Peyer's patch (tissue), 4 donors: ENCODE results near the gene SERINC5. TPM values are rescaled to one million over a fixed set of nuclear protein-coding genes. Genes with fewer than 3 reads are reported as not detected.
"Not testable (repeated sequence)": the region's sequence is repeated elsewhere in the genome, so short reads cannot be mapped to it uniquely, and the experiment has no call there.

Source experiments
- DNase-seq, 3 donors: peaks; one replicate each; pipeline ENCODE4 v3.0.0-alpha.2; 2017 to 2019
- H3K27ac ChIP-seq, 4 donors: fragments of 200-600 bp; sonication (generic); one replicate each; pipeline ENCODE4 v1.5.1; 2016 to 2019
- H3K27me3 ChIP-seq, 2 donors: fragments of 200-600 bp; sonication (generic); one replicate each; pipeline ENCODE4 v1.5.1; 2019
- H3K36me3 ChIP-seq, 3 donors: fragments of 200-600 bp; sonication (generic); one replicate each; pipeline ENCODE4 v1.5.1; 2016 to 2019
- H3K4me1 ChIP-seq, 4 donors: fragments of 200-600 bp; sonication (generic); one replicate each; pipeline ENCODE4 v1.5.1; 2016 to 2019
- H3K4me3 ChIP-seq, 4 donors: fragments of 200-600 bp; sonication (generic); 1 replicate in 3 of 4; 2 replicates in 1 of 4; pipeline ENCODE4 v1.5.1; 2016 to 2019; ENCODE audit warnings: mild to moderate bottlenecking in 1 of 4
- H3K9me3 ChIP-seq, 4 donors: fragments of 200-600 bp; sonication (generic); one replicate each; pipeline ENCODE4 v1.5.1; 2016 to 2019; ENCODE audit warnings: mild to moderate bottlenecking in 1 of 4
- CTCF ChIP-seq, 6 experiments: fragments of 450-650 bp in 4 of 6; fragments of 200-600 bp in 2 of 6; sonication (generic) in 1 of 6; IDR thresholded peaks; one replicate each; pipeline ENCODE4 v1.5.1; 2017 to 2019; ENCODE audit warnings: antibody characterized with exemption in 6 of 6, mild to moderate bottlenecking in 3 of 6, moderate library complexity in 1 of 6
- POLR2A ChIP-seq, 2 donors: fragments of 450-650 bp; IDR thresholded peaks; one replicate each; pipeline ENCODE4 v1.5.1; 2017; ENCODE audit warnings: antibody characterized with exemption in 2 of 2, mild to moderate bottlenecking in 2 of 2, moderate library complexity in 2 of 2
- total RNA-seq, 4 donors: library from RNA; depleted of rRNA; stranded (reverse); fragments of >200 nt; gene quantifications; one replicate each; pipeline ENCODE4 v1.1.0, GENCODE V29; 2016

SERINC5 gene
- total RNA-seq, 4 donors from 2014 or later, result 22.3 to 40.9 (median 30.3) TPM

- Histone ChIP-seq H3K27ac (peak overlapping the region; percentile 51 to 74 (median 68)), H3K27me3 (no peaks in the 10 kb centered on the region), H3K36me3 (peaks cover 0 to 15% (median 2%) of the 10 kb centered on the region in 3 donors), H3K9me3 (no peaks in the 10 kb centered on the region), H3K4me3 (no peak overlapping the region), H3K4me1 (no peaks in the 10 kb centered on the region)
- TF ChIP-seq CTCF (IDR thresholded peaks at IDR 0.05) (no peak), POLR2A (IDR thresholded peaks at IDR 0.05) (no peak)
- DNase-seq, result no peak
Measured at GRCh38 chr5:80141681-80142080, 114.2 kb downstream of the SERINC5 start.

- TF ChIP-seq CTCF (IDR thresholded peaks at IDR 0.05), result no peak
- no peak for TF ChIP-seq POLR2A (IDR thresholded peaks at IDR 0.05)
- Histone ChIP-seq H3K9me3 (no peaks in the 10 kb centered on the region), H3K36me3 (peaks cover 0 to 15% (median 2%) of the 10 kb centered on the region in 3 donors), H3K4me1 (no peaks in the 10 kb centered on the region), H3K27me3 (no peaks in the 10 kb centered on the region), H3K27ac (peak overlapping the region; percentile 51 to 74 (median 68)), H3K4me3 (no peak overlapping the region)
- peak in 2 of 3 donors; percentile 53 to 72 for DNase-seq
Measured at GRCh38 chr5:80141147-80141671, 114.6 kb downstream of the SERINC5 start.

- TF ChIP-seq POLR2A (IDR thresholded peaks at IDR 0.05), result no peak
- TF ChIP-seq CTCF (IDR thresholded peaks at IDR 0.05), result no peak
- no peak for DNase-seq
- Histone ChIP-seq H3K36me3 (peaks cover 0 to 15% (median 2%) of the 10 kb centered on the region in 3 donors), H3K4me3 (no peak overlapping the region), H3K9me3 (no peaks in the 10 kb centered on the region), H3K27me3 (no peaks in the 10 kb centered on the region), H3K4me1 (peaks cover 0 to 2% (median 0%) of the 10 kb centered on the region in 4 donors), H3K27ac (peak overlapping the region in 3 of 4 donors; percentile 62 to 74 (median 74))
Measured at GRCh38 chr5:80140496-80140895, 115.4 kb downstream of the SERINC5 start.

- Histone ChIP-seq H3K4me3 (no peak overlapping the region), H3K4me1 (peaks cover 0 to 7% (median 0%) of the 10 kb centered on the region in 4 donors), H3K27ac (peak overlapping the region in 2 of 4 donors; percentile 23 to 52), H3K36me3 (peaks cover 0 to 6% (median 2%) of the 10 kb centered on the region in 3 donors), H3K27me3 (no peaks in the 10 kb centered on the region), H3K9me3 (no peaks in the 10 kb centered on the region)
- TF ChIP-seq POLR2A (IDR thresholded peaks at IDR 0.05) (no peak), CTCF (IDR thresholded peaks at IDR 0.05) (no peak)
- DNase-seq, result no peak
Measured at GRCh38 chr5:80139466-80139972, 116.3 kb downstream of the SERINC5 start.

GRCh38 chr5:80138486-80138885 lies 117.4 kb downstream of the SERINC5 start:
- DNase-seq, result no peak
- H3K36me3 ChIP-seq, result no peaks in the 10 kb centered on the region
- H3K4me3 ChIP-seq, result no peak overlapping the region
- H3K27ac ChIP-seq, result no peak overlapping the region
- TF ChIP-seq POLR2A (IDR thresholded peaks at IDR 0.05), result no peak
- no peak for TF ChIP-seq CTCF (IDR thresholded peaks at IDR 0.05)
- no peaks in the 10 kb centered on the region for H3K27me3 ChIP-seq
- H3K4me1 ChIP-seq, result peaks cover 0 to 7% (median 0%) of the 10 kb centered on the region in 4 donors
- H3K9me3 ChIP-seq, result no peaks in the 10 kb centered on the region

- not testable (repeated sequence) for H3K27me3 ChIP-seq, H3K9me3 ChIP-seq, H3K36me3 ChIP-seq, H3K4me3 ChIP-seq, H3K4me1 ChIP-seq, DNase-seq
- peak overlapping the region in 3 of 4 donors; percentile 7 to 68 (median 41) for H3K27ac ChIP-seq
Measured at GRCh38 chr5:80136798-80137197, 119.0 kb downstream of the SERINC5 start.
